ENCODE results near the gene SLC12A8. TPM values are rescaled to one million over a fixed set of nuclear protein-coding genes. Genes with fewer than 3 reads are reported as not detected.
A peak's percentile ranks its signal among the peaks of the same experiment; 100 is the strongest.

SLC12A8 gene
- total RNA-seq, 4 donors from 2014 or later, result 1.0 TPM; not detected in 3

GRCh38 chr3:125214738-125215137, 2.2 kb upstream of the SLC12A8 start:
- DNase-seq (no peak), ATAC-seq (no peak)
- H3K4me1 ChIP-seq, result peaks cover 0 to 5% of the 10 kb centered on the region in 2 donors
- TF ChIP-seq CTCF (IDR thresholded peaks at IDR 0.05 in 4 of 5, conservative IDR thresholded peaks at IDR 0.05 in 1 of 5), result no peak
- TF ChIP-seq POLR2A (IDR thresholded peaks at IDR 0.05), result no peak
- no peak overlapping the region for H3K27ac ChIP-seq
- in situ Hi-C loops (cut with MboI; ENCODE audit: low sequenced_read_pairs in 4 of 4) (no loop called here), intact Hi-C loops (cut with DNase I; ENCODE audit: low total_unique reads) (no loop called here)
- no peak overlapping the region for H3K4me3 ChIP-seq
- peaks cover 29 to 36% (median 30%) of the 10 kb centered on the region in 3 donors for H3K27me3 ChIP-seq
- no peaks in the 10 kb centered on the region for H3K9me3 ChIP-seq
- no peaks in the 10 kb centered on the region for H3K36me3 ChIP-seq

GRCh38 chr3:125213946-125214542, 1.5 kb upstream of the SLC12A8 start:
- no peak for DNase-seq
- no peak for TF ChIP-seq POLR2A (IDR thresholded peaks at IDR 0.05)
- no peak for TF ChIP-seq CTCF (IDR thresholded peaks at IDR 0.05 in 4 of 5, conservative IDR thresholded peaks at IDR 0.05 in 1 of 5)
- Histone ChIP-seq H3K27ac (no peak overlapping the region), H3K36me3 (no peaks in the 10 kb centered on the region), H3K27me3 (peaks cover 29 to 36% (median 30%) of the 10 kb centered on the region in 3 donors), H3K4me3 (no peak overlapping the region), H3K9me3 (no peaks in the 10 kb centered on the region), H3K4me1 (peaks cover 0 to 5% of the 10 kb centered on the region in 2 donors)
- ATAC-seq, result no peak
- intact Hi-C loops (cut with DNase I; ENCODE audit: low total_unique reads), result no loop called here
- in situ Hi-C loops (cut with MboI; ENCODE audit: low sequenced_read_pairs in 4 of 4), result no loop called here

- peaks cover 29 to 36% (median 30%) of the 10 kb centered on the region in 3 donors for H3K27me3 ChIP-seq
- no peak overlapping the region for H3K27ac ChIP-seq
- ATAC-seq, result no peak
- no peak overlapping the region for H3K4me3 ChIP-seq
- TF ChIP-seq POLR2A (IDR thresholded peaks at IDR 0.05) (no peak), CTCF (IDR thresholded peaks at IDR 0.05 in 4 of 5, conservative IDR thresholded peaks at IDR 0.05 in 1 of 5) (no peak)
- intact Hi-C loops (cut with DNase I; ENCODE audit: low total_unique reads) (no loop called here), in situ Hi-C loops (cut with MboI; ENCODE audit: low sequenced_read_pairs in 4 of 4) (no loop called here)
- no peak for DNase-seq
- no peaks in the 10 kb centered on the region for H3K9me3 ChIP-seq
- H3K4me1 ChIP-seq, result peaks cover 0 to 5% of the 10 kb centered on the region in 2 donors
- no peaks in the 10 kb centered on the region for H3K36me3 ChIP-seq
Measured at GRCh38 chr3:125213364-125213755, 812 bp upstream of the SLC12A8 start.

- H3K27me3 ChIP-seq, result peaks cover 29 to 36% (median 30%) of the 10 kb centered on the region in 3 donors
- ATAC-seq (peak in 1 of 2 donors; percentile 13), DNase-seq (no peak)
- H3K4me3 ChIP-seq, result peak overlapping the region; percentile 36 to 61 (median 52)
- in situ Hi-C loops (cut with MboI; ENCODE audit: low sequenced_read_pairs in 4 of 4) (no loop called here), intact Hi-C loops (cut with DNase I; ENCODE audit: low total_unique reads) (no loop called here)
- peaks cover 0 to 5% of the 10 kb centered on the region in 2 donors for H3K4me1 ChIP-seq
- no peak overlapping the region for H3K27ac ChIP-seq
- no peaks in the 10 kb centered on the region for H3K9me3 ChIP-seq
- H3K36me3 ChIP-seq, result no peaks in the 10 kb centered on the region
- TF ChIP-seq CTCF (IDR thresholded peaks at IDR 0.05 in 4 of 5, conservative IDR thresholded peaks at IDR 0.05 in 1 of 5), result no peak
- no peak for TF ChIP-seq POLR2A (IDR thresholded peaks at IDR 0.05)
Measured at GRCh38 chr3:125212091-125212508, 448 bp downstream of the SLC12A8 start.
